GM13976 (cell line): ENCODE results near the gene CLDN10.
"Not testable (repeated sequence)": the region's sequence is repeated elsewhere in the genome, so short reads cannot be mapped to it uniquely, and the experiment has no call there.

Source experiments
- DNase-seq: peaks from one replicate; pipeline ENCODE4 v3.0.0; 2012; ENCODE audit warnings: low spot score
- CTCF ChIP-seq: IDR thresholded peaks from 2 replicates; pipeline ENCODE4 v1.5.1; 2012; ENCODE audit warnings: borderline replicate concordance, mild to moderate bottlenecking; ENCODE audit not compliant: insufficient read depth; ENCODE audit errors: extremely low read depth, missing control alignments, control extremely low read depth
- in situ Hi-C: fragments of 300-500 bp; cut with MboI; formaldehyde crosslinking; loops from one replicate; pipeline ENCODE4 v1.12.0; 2022; ENCODE audit warnings: low sequenced_read_pairs, mixed read lengths, inconsistent platforms; ENCODE audit not compliant: unreplicated experiment

Gene CLDN10

GRCh38 chr13:95509521-95510310, 42.8 kb upstream of the CLDN10 start:
- TF ChIP-seq CTCF = no peak
- DNase-seq = no peak
- in situ Hi-C loops = no loop called here

- DNase-seq = no peak
- in situ Hi-C loops = no loop called here
- TF ChIP-seq CTCF = no peak
Observed at GRCh38 chr13:95510950-95511349, 41.6 kb upstream of the CLDN10 start.

GRCh38 chr13:95512424-95512823, 40.1 kb upstream of the CLDN10 start:
- in situ Hi-C loops = no loop called here
- DNase-seq = no peak

GRCh38 chr13:95512957-95513356, 39.6 kb upstream of the CLDN10 start:
- in situ Hi-C loops = no loop called here
- no peak for DNase-seq
- TF ChIP-seq CTCF = no peak

More at GRCh38 chr13:95512424-95512823, 40.1 kb upstream of the CLDN10 start:
- TF ChIP-seq CTCF = no peak

- in situ Hi-C loops, DNase-seq: not testable (repeated sequence)
Observed at GRCh38 chr13:95515606-95516005, 36.9 kb upstream of the CLDN10 start.

- no peak for DNase-seq
- no peak for TF ChIP-seq CTCF
- in situ Hi-C loops = no loop called here
Observed at GRCh38 chr13:95516021-95516420, 36.5 kb upstream of the CLDN10 start.

GRCh38 chr13:95516492-95516891, 36.0 kb upstream of the CLDN10 start:
- no peak for TF ChIP-seq CTCF
- no peak for DNase-seq
- in situ Hi-C loops = no loop called here
